Erythroblast (primary cell): ENCODE data around the gene NUP50.

Experiments
- GATA1 ChIP-seq: IDR thresholded peaks from 2 replicates; pipeline ENCODE4 v1.6.1; 2011; ENCODE audit warnings: low read depth, mild to moderate bottlenecking, control low read depth, low read length, moderate library complexity
- POLR2A ChIP-seq: IDR thresholded peaks from 2 replicates; pipeline ENCODE4 v1.6.1; 2011; ENCODE audit warnings: mild to moderate bottlenecking, low read length

DNA sequence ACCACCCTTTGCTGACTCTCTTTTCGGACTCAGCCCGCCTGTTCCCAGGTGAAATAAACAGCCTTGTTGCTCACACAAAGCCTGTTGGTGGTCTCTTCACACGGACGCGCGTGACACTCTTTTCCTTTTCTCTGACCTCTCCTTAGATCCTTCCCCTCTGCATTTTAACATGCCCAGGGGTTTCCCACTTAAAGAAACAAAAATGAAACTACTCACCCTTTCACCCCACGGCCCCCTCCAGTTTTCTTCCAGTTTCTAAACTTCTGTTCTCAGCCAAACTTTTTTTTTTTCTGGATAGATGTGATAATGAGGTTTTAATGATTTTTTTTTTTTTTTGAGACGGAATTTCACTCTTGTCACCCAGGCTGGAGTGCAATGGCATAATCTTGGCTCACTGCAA lies 32.8 kb upstream of the NUP50 start:
- TF ChIP-seq POLR2A = no peak
- TF ChIP-seq GATA1 = no peak
